Measurements from ENCODE around the gene BTN2A1. TPM values are rescaled to one million over a fixed set of nuclear protein-coding genes. Genes with fewer than 3 reads are reported as not detected.
"Not testable (repeated sequence)": the region's sequence is repeated elsewhere in the genome, so short reads cannot be mapped to it uniquely, and the experiment has no call there.

BTN2A1 gene
- polyA plus RNA-seq (ENCODE audit: insufficient read length in 10 of 10), result 10 to 100 TPM; 20.6 to 31.2 (median 25.7) TPM
- long read RNA-seq, donor 1, result 0 reads
- long read RNA-seq, donor 2, result 0 reads
- long read RNA-seq, donor 3, result 0 reads
- long read RNA-seq, donor 4, result 0 reads
- long read RNA-seq, donor 5, result 0 reads
- long read RNA-seq, donor 6, partial matches to known transcripts, result 0 of 3 reads
- long read RNA-seq, donor 6, other reads (novel, unspliced or antisense), result 0 of 3 reads
- long read RNA-seq, donor 7, partial matches to known transcripts, result 0 of 2 reads
- long read RNA-seq, donor 7, other reads (novel, unspliced or antisense), result 0 of 2 reads
- long read RNA-seq, donor 8, result 0 reads
- long read RNA-seq, donor 9, result 0 reads

- DNase-seq, result peak; percentile 95 to 97 (median 96)
Observed at GRCh38 chr6:26457806-26458688, at the start of gene BTN2A1. BTN2A1 (plus strand) TSS chr6:26457955; CDS start chr6:26458637, 682 bp downstream.

DNA sequence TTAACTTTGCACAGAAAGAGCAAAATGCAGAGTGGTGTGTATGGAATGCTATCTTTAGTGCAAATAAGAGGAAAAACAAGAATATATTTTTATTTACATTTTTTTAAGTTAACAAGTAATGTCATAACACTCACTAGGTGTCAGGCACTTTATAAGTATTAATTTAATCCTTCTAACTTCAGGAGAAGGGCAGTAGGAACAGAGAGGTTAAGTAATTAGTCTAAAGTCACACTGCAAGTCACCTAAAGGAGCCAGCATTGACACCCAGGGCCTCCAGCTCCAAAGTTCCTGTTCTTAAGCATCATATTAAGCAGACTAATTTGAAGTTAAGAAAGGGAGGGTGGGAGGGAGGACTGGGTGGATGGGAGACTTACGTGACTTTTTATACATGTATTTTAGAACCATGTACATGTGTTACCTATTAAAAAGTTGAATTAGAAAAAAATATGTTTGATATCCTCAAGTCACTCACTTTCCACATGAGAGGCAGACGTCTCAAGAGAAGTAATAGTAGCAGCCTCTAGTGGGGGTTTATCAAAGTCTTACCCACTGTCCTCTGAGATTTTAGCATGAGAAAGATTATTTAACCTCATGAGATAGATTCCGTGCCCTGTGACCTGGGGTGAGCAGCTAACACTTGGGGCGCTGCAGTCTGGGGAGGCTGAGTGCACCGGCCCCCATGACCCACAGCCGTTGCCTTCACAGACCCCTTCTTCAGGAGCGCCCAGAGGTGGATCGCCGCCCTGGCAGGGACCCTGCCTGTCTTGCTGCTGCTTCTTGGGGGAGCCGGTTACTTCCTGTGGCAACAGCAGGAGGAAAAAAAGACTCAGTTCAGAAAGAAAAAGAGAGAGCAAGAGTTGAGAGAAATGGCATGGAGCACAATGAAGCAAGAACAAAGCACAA is 48.7 kb upstream of the BTN2A1 start:
- DNase-seq, result no peak

DNA sequence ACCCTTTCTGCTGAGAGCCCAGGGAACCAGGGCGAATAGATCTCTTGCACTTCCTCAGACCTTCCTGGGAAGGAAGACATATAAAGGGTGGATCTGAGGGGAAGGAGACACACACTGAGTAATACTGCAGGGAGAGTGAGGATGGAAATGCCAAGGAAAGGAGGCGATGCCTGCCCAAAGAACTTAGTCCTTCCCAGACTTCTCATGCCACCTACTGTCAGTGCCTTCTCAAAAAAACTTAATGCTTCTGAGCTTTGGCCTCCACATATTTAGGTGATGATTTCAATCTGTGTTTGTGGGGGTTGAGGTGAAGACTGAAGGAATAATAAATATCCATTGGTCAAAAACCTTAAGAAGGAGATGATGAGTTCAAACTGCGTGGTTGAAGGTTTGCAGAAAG is 46.0 kb upstream of the BTN2A1 start:
- DNase-seq, result no peak

DNA sequence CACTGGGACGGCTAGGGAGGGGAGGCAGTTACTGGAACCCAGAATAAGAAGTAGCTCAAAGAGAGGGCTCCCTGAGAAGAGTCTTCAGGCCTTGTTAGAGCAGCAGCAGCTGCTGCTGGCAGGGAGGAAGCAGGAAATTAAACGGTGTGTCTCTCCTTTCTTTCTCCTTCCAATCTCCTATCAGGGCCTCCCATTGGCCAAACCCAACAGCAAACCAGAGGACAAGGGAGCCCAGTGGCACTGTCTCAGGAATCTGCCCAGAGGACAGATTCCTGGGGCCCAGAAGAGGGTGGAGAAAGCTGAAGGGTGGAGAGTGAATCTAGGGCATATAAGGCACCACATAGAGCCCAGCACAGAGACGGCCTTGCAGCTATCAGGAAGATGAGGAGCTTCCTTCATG is 45.5 kb upstream of the BTN2A1 start:
- DNase-seq, result no peak

DNA sequence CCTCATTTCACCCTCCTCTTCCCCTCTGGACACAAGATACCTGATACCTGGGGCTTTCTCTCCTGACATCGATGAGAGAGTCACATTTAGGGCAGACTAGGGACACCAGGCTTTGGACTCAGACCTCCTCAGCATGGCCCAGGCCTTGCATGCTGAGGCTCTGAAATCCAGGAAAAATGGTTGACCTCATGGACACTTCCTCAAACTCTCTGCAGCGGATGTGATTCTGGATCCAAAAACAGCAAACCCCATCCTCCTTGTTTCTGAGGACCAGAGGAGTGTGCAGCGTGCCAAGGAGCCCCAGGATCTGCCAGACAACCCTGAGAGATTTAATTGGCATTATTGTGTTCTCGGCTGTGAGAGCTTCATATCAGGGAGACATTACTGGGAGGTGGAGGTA is 44.8 kb upstream of the BTN2A1 start:
- no peak for DNase-seq

DNA sequence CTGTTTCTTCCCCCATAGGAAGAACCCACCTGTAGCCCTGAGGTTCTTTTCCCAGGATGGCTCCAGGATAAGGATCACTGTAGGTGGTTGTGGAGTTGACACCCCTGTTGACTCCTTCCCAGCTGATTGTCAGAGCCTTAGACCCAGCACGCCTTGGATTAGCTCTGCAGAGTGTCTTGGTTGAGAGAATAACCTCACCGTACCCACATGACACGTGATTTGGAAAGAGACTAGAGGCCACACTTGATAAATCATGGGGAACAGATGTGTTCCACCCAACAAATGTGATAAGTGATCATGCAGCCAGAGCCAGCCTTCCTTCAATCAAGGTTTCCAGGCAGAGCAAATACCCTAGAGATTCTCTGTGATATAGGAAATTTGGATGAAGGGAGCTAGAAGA is 43.5 kb upstream of the BTN2A1 start:
- DNase-seq, result no peak

- DNase-seq, result no peak
Observed at GRCh38 chr6:26415036-26415614, 42.6 kb upstream of the BTN2A1 start.

DNA sequence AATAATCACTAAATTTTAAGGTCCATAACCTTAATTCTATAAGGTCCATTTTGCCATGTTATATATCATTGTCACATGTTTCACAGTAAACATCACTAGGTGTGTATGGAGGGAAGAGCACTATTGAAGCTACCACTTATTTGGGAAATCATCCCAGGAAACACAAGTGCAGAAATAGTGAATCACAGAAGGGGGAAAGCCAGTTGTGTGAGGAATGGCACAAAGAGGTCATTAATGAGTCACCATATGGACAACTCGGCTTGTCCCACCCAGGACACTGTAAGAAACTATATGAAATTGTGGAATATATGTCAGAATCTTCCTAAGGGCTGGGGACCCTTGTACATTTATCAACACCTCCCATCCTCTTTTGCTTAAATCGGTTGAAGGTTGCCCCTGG is 42.0 kb upstream of the BTN2A1 start:
- no peak for DNase-seq

GRCh38 chr6:26416288-26416687 is 41.5 kb upstream of the BTN2A1 start:
- DNase-seq, result no peak

DNA sequence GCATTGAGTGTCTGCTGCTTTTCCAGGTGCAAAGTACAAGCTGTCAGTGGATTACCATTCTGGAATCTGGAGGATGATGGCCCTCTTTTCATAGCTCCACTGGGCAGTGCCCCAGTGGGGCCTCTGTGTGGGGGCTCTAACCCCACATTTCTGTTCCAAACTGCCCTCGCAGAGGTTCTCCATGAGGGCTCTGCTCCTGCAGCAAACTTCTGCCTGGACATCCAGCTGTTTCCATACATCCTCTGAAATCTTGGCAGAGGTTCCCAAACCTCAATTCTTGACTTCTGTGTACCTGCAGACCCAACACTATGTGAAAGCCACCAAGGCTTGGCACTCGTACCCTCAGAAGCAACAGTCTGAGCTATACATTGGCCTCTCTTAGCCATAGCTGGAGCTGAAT is 39.7 kb upstream of the BTN2A1 start:
- DNase-seq, result not testable (repeated sequence)

DNA sequence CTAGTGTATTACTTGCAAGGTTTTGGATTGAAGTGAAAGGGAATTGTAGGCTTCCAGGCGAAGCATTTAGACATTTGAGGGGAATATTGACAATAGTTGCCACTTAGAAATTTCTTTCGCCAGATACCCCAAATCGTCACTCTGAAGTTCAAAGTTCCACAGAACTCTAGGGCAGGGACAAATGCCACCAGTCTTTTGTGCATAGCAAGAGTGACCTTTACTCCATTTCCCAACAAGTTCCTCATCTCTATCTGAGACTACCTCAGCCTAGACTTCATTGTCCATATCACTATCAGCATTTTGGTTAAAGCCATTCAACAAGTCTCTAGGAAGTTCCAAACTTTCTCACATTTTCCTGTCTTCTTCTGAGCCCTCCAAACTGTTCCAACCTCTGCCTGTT is 39.0 kb upstream of the BTN2A1 start:
- not testable (repeated sequence) for DNase-seq

DNA sequence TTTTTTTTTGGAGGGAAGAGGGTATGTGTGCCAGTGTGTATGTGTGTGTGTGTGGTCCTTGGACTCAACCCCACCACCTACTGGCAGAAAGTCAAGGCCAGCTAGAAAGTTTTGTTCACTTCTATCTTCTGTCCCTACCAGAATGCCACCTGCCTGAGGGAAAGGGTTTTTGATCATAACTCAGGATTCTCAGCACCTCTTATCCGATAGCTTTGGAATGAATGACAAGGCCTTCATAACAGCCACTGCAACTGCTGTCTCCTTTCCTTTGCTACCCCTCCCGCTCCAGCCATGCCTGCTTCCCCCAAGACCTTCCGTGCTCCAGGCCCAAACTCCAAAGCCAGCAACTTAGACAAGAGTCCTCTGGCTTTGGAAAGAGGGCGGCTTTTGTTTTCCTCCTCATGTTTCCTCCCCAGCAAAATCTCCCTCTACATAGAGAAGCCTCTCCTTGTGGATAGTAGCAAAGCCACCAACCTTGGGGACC is 37.0 kb upstream of the BTN2A1 start:
- DNase-seq, result peak in 2 of 3 donors; percentile 34 to 41

GRCh38 chr6:26421259-26422144 is 36.3 kb upstream of the BTN2A1 start:
- DNase-seq, result peak; percentile 92 to 96 (median 94)

- no peak for DNase-seq
Observed at GRCh38 chr6:26422329-26422728, 35.4 kb upstream of the BTN2A1 start.

- DNase-seq, result no peak
Observed at GRCh38 chr6:26426691-26427450, 30.9 kb upstream of the BTN2A1 start.

DNA sequence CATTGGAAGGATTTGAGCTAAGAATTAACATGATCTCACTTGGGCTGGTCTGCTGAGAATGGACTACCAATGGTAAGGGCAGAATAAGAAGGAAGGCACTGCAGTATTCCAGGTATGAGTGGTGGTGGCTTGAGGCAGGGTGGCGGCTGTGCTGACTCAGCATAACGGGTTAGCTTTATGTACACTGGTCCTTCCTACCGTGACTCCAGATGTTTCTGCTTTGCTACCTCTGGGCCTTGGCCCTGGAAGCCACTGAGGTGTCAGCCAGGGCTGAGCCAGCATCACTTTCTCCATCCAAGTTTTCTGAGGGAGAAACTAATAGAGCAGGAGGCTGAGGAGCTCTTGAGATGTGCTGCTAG is 30.3 kb upstream of the BTN2A1 start:
- no peak for DNase-seq

GRCh38 chr6:26428206-26428605 is 29.5 kb upstream of the BTN2A1 start:
- DNase-seq, result no peak

GRCh38 chr6:26430787-26431186 is 27.0 kb upstream of the BTN2A1 start:
- no peak for DNase-seq
